HepG2 (cell line): ENCODE results near the gene TLCD1. TPM values are rescaled to one million over a fixed set of nuclear protein-coding genes. Genes with fewer than 3 reads are reported as not detected.

ENCODE experiments used
- AKAP8 ChIP-seq: sonication (generic); formaldehyde crosslinking; IDR thresholded peaks from 2 replicates; pipeline ENCODE4 v1.5.1; 2020; ENCODE audit warnings: mild to moderate bottlenecking, missing genetic modification reagents
- ATF7-NPFF ChIP-seq: sonication (generic); formaldehyde crosslinking; IDR thresholded peaks from 2 replicates; pipeline ENCODE4 v1.8.1; 2023; ENCODE audit warnings: mild to moderate bottlenecking, low read depth, missing genetic modification reagents, moderate library complexity
- ATM ChIP-seq: fragments of 450-650 bp; IDR thresholded peaks from 2 replicates; pipeline ENCODE4 v1.7.1; 2017; ENCODE audit warnings: mild to moderate bottlenecking, borderline replicate concordance
- CC2D1A ChIP-seq: sonication (generic); formaldehyde crosslinking; IDR thresholded peaks from 2 replicates; pipeline ENCODE4 v1.8.1; 2023; ENCODE audit warnings: mild to moderate bottlenecking, missing genetic modification reagents
- GFI1 ChIP-seq: sonication (generic); formaldehyde crosslinking; IDR thresholded peaks from 2 replicates; pipeline ENCODE4 v1.5.0; 2020; ENCODE audit warnings: missing genetic modification reagents, mild to moderate bottlenecking, borderline replicate concordance
- HNRNPLL ChIP-seq: fragments of 200-400 bp; formaldehyde crosslinking; IDR thresholded peaks from 2 replicates; pipeline ENCODE4 v1.6.1; 2017; ENCODE audit warnings: mild to moderate bottlenecking, low read depth, low read length; ENCODE audit not compliant: poor library complexity, severe bottlenecking
- HNRNPUL1 ChIP-seq: fragments of 200-400 bp; formaldehyde crosslinking; IDR thresholded peaks from 2 replicates; pipeline ENCODE4 v1.6.1; 2017; ENCODE audit warnings: low read depth, mild to moderate bottlenecking, low read length, moderate library complexity
- HOXA3 ChIP-seq: sonication (generic); formaldehyde crosslinking; IDR thresholded peaks from 2 replicates; pipeline ENCODE4 v1.5.0; 2020; ENCODE audit warnings: missing genetic modification reagents
- KAT7 ChIP-seq: IDR thresholded peaks from 2 replicates; pipeline ENCODE4 v1.6.1; 2018; ENCODE audit warnings: borderline replicate concordance, missing compliant biosample characterization
- MAF1 ChIP-seq: sonication (generic); formaldehyde crosslinking; IDR thresholded peaks from 2 replicates; pipeline ENCODE4 v1.5.0; 2020; ENCODE audit warnings: missing genetic modification reagents, borderline replicate concordance
- MXD4 ChIP-seq: IDR thresholded peaks from 2 replicates; pipeline ENCODE4 v1.6.1; 2016; ENCODE audit warnings: mild to moderate bottlenecking, missing biosample characterization, missing genetic modification reagents
- POLR2G ChIP-seq: fragments of 200-400 bp; formaldehyde crosslinking; IDR thresholded peaks from 2 replicates; pipeline ENCODE4 v1.6.1; 2018; ENCODE audit warnings: mild to moderate bottlenecking, low read depth, low read length, moderate library complexity
- RXRB ChIP-seq: IDR thresholded peaks from 2 replicates; pipeline ENCODE4 v1.6.1; 2016; ENCODE audit warnings: borderline replicate concordance, missing genetic modification reagents, missing compliant biosample characterization
- TEAD3 ChIP-seq: optimal IDR thresholded peaks from 2 replicates; pipeline ENCODE3; 2016; ENCODE audit warnings: borderline replicate concordance
- ZFP41 ChIP-seq: sonication (generic); formaldehyde crosslinking; IDR thresholded peaks from 2 replicates; pipeline ENCODE4 v1.4.0; 2020; ENCODE audit warnings: mild to moderate bottlenecking, missing genetic modification reagents, borderline replicate concordance
- ZNF260 ChIP-seq: sonication (generic); formaldehyde crosslinking; IDR thresholded peaks from 2 replicates; pipeline ENCODE4 v1.4.0; 2020; ENCODE audit warnings: missing genetic modification reagents, low read depth, mild to moderate bottlenecking, borderline replicate concordance
- ZNF263 ChIP-seq: sonication (generic); formaldehyde crosslinking; IDR thresholded peaks from 2 replicates; pipeline ENCODE4 v1.4.0; 2020; ENCODE audit warnings: missing genetic modification reagents
- ZNF367 ChIP-seq: sonication (generic); formaldehyde crosslinking; IDR thresholded peaks from 2 replicates; pipeline ENCODE4 v1.4.0; 2020; ENCODE audit warnings: missing genetic modification reagents, borderline replicate concordance
- ZNF446 ChIP-seq: sonication (generic); formaldehyde crosslinking; IDR thresholded peaks from 2 replicates; pipeline ENCODE4 v1.5.0; 2020; ENCODE audit warnings: mild to moderate bottlenecking, missing genetic modification reagents
- ZNF572 ChIP-seq: sonication (generic); formaldehyde crosslinking; IDR thresholded peaks from 2 replicates; pipeline ENCODE4 v1.5.1; 2020; ENCODE audit warnings: mild to moderate bottlenecking, missing genetic modification reagents
- ZNF709 ChIP-seq: sonication (generic); formaldehyde crosslinking; IDR thresholded peaks from 2 replicates; pipeline ENCODE4 v1.5.0; 2020; ENCODE audit warnings: mild to moderate bottlenecking, missing genetic modification reagents
- ZSCAN9 ChIP-seq: IDR thresholded peaks from 2 replicates; pipeline ENCODE4 v1.6.1; 2016; ENCODE audit warnings: borderline replicate concordance
- polyA plus RNA-seq, 8 experiments: library from polyadenylated mRNA; depleted of rRNA in 3 of 8; stranded (reverse) in 7 of 8; unstranded in 1 of 8; fragments of >200 nt; fragmentation: Illumina TruSeq in 4 of 8; extraction: Trizol in 4 of 8; gene quantifications; 2 replicates each; pipeline versions ENCODE4 v1.2.1 to v1.2.3, GENCODE V29; 2011 to 2016; ENCODE audit warnings: low read depth in 4 of 8, missing spikeins in 1 of 8, mixed read lengths in 1 of 8; ENCODE audit not compliant: insufficient read depth in 1 of 8
- total RNA-seq, 5 experiments: library from RNA; depleted of rRNA; stranded (reverse); fragments of >200 nt; fragmentation: Illumina TruSeq; extraction: Trizol; gene quantifications; 2 replicates each; pipeline ENCODE4 v1.2.3, GENCODE V29; 2016; ENCODE audit warnings: low read depth in 1 of 5
- TF ChIP-seq, protein P1 (sequence below): IDR thresholded peaks from 2 replicates; pipeline ENCODE4 v1.6.1; 2012; ENCODE audit warnings: inconsistent platforms
- TF ChIP-seq, protein P2 (sequence below): sonication (generic); formaldehyde crosslinking; conservative IDR thresholded peaks from 2 replicates; pipeline ENCODE4 v1.4.0; 2020; ENCODE audit warnings: missing genetic modification reagents
- TF ChIP-seq, protein P3 (sequence below): sonication (generic); formaldehyde crosslinking; IDR thresholded peaks from 2 replicates; pipeline ENCODE4 v1.4.0; 2020; ENCODE audit warnings: mild to moderate bottlenecking, low read depth, missing genetic modification reagents
- TF ChIP-seq, protein P4 (sequence below): sonication (generic); formaldehyde crosslinking; IDR thresholded peaks from 2 replicates; pipeline ENCODE4 v1.8.0; 2022; ENCODE audit warnings: mild to moderate bottlenecking, missing genetic modification reagents

Gene TLCD1
- total and polyA plus RNA-seq, 2 of the 13 experiments (the other 11 are each of a cell fraction or from before 2014, with no cell fraction given), result 14.9 to 19.6 TPM

DNA sequence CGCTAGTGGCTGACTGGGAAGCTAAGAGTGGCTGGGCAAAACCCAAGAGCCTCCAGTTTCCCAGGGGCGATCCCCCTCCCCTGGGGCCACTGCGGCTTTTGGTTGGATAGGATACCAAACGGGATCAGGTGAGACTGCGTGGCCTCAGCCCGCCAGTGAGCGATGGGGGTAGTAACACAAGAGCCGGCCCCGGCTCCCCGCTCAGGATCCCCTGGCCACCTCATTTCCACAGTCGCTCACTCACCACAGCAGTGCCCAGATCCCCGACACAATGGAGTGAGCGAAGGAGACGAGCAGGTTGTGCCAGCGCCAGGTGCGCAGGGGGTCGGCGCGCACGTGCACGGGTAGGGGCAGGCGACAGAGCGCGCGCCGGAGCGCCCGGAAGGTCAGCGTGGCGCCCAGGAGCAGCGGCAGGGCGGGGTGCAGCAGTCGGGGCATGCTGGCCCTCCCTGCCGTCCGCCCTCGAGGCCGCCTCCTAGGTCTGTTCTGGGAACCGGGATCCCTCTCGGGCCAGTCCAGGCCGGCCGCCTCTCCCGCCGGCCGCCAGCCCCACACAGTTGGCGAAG, 290 bp downstream of the TLCD1 start (continued):
- TF ChIP-seq ZFP41 (CRISPR knock-in tag), result peak; percentile 67; the same call in 1 of the 2 replicates
- no peak for TF ChIP-seq KAT7 (CRISPR knock-in tag)
- peak; percentile 53; the same call in 1 of the 2 replicates for TF ChIP-seq GFI1 (CRISPR knock-in tag)
- no peak for TF ChIP-seq ATM
- peak; percentile 90 for TF ChIP-seq ATF7-NPFF (CRISPR knock-in tag)
- TF ChIP-seq ZNF572 (CRISPR knock-in tag), result no peak
- no peak for TF ChIP-seq ZNF260 (CRISPR knock-in tag)
- TF ChIP-seq HNRNPLL, result peak; percentile 90
- TF ChIP-seq, protein P1, sequence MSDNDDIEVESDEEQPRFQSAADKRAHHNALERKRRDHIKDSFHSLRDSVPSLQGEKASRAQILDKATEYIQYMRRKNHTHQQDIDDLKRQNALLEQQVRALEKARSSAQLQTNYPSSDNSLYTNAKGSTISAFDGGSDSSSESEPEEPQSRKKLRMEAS, result peak; percentile 94
- TF ChIP-seq ZNF263 (CRISPR knock-in tag), result peak; percentile 44; the same call in 1 of the 2 replicates
- TF ChIP-seq, protein P2, sequence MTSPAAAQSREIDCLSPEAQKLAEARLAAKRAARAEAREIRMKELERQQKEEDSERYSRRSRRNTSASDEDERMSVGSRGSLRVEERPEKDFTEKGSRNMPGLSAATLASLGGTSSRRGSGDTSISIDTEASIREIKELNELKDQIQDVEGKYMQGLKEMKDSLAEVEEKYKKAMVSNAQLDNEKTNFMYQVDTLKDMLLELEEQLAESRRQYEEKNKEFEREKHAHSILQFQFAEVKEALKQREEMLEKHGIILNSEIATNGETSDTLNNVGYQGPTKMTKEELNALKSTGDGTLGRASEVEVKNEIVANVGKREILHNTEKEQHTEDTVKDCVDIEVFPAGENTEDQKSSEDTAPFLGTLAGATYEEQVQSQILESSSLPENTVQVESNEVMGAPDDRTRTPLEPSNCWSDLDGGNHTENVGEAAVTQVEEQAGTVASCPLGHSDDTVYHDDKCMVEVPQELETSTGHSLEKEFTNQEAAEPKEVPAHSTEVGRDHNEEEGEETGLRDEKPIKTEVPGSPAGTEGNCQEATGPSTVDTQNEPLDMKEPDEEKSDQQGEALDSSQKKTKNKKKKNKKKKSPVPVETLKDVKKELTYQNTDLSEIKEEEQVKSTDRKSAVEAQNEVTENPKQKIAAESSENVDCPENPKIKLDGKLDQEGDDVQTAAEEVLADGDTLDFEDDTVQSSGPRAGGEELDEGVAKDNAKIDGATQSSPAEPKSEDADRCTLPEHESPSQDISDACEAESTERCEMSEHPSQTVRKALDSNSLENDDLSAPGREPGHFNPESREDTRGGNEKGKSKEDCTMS, result no peak
- TF ChIP-seq ZSCAN9 (CRISPR knock-in tag), result 0 out of 2 replicates have a peak, but pooled peaks have one; percentile 6
- TF ChIP-seq, protein P3, sequence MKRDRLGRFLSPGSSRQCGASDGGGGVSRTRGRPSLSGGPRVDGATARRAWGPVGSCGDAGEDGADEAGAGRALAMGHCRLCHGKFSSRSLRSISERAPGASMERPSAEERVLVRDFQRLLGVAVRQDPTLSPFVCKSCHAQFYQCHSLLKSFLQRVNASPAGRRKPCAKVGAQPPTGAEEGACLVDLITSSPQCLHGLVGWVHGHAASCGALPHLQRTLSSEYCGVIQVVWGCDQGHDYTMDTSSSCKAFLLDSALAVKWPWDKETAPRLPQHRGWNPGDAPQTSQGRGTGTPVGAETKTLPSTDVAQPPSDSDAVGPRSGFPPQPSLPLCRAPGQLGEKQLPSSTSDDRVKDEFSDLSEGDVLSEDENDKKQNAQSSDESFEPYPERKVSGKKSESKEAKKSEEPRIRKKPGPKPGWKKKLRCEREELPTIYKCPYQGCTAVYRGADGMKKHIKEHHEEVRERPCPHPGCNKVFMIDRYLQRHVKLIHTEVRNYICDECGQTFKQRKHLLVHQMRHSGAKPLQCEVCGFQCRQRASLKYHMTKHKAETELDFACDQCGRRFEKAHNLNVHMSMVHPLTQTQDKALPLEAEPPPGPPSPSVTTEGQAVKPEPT (CRISPR knock-in tag), result 0 out of 2 replicates have a peak, but pooled peaks have one; percentile 80
- TF ChIP-seq HNRNPUL1, result no peak
- peak; percentile 27; the same call in 1 of the 2 replicates for TF ChIP-seq HOXA3 (CRISPR knock-in tag)
- TF ChIP-seq TEAD3 (CRISPR knock-in tag), result no peak
- 0 out of 2 replicates have a peak, but pooled peaks have one; percentile 56 for TF ChIP-seq MAF1
- TF ChIP-seq POLR2G, result peak; percentile 88
- TF ChIP-seq ZNF367 (CRISPR knock-in tag), result no peak; the same call in 1 of the 2 replicates
- TF ChIP-seq ZNF446, result peak; percentile 88
- 0 out of 2 replicates have a peak, but pooled peaks have one; percentile 73 for TF ChIP-seq CC2D1A (CRISPR knock-in tag)
- peak; percentile 30 for TF ChIP-seq RXRB (CRISPR knock-in tag)
- peak; percentile 94 for TF ChIP-seq AKAP8 (CRISPR knock-in tag)
- peak; percentile 66; the same call in 1 of the 2 replicates for TF ChIP-seq MXD4 (CRISPR knock-in tag)
- peak; percentile 90 for TF ChIP-seq ZNF709 (CRISPR knock-in tag)
- TF ChIP-seq, protein P4, sequence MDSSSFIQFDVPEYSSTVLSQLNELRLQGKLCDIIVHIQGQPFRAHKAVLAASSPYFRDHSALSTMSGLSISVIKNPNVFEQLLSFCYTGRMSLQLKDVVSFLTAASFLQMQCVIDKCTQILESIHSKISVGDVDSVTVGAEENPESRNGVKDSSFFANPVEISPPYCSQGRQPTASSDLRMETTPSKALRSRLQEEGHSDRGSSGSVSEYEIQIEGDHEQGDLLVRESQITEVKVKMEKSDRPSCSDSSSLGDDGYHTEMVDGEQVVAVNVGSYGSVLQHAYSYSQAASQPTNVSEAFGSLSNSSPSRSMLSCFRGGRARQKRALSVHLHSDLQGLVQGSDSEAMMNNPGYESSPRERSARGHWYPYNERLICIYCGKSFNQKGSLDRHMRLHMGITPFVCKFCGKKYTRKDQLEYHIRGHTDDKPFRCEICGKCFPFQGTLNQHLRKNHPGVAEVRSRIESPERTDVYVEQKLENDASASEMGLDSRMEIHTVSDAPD (CRISPR knock-in tag), result peak; percentile 64; the same call in 1 of the 2 replicates
